Limb (tissue), 2 donors: ENCODE measurements around the gene GPLD1.
"Not testable (repeated sequence)": the region's sequence is repeated elsewhere in the genome, so short reads cannot be mapped to it uniquely, and the experiment has no call there.

Experiments
- DNase-seq, 2 donors: peaks; one replicate each; pipeline ENCODE4 v3.0.0-alpha.2; 2016; ENCODE audit errors: extremely low spot score in 2 of 2

GPLD1 gene, protein sequence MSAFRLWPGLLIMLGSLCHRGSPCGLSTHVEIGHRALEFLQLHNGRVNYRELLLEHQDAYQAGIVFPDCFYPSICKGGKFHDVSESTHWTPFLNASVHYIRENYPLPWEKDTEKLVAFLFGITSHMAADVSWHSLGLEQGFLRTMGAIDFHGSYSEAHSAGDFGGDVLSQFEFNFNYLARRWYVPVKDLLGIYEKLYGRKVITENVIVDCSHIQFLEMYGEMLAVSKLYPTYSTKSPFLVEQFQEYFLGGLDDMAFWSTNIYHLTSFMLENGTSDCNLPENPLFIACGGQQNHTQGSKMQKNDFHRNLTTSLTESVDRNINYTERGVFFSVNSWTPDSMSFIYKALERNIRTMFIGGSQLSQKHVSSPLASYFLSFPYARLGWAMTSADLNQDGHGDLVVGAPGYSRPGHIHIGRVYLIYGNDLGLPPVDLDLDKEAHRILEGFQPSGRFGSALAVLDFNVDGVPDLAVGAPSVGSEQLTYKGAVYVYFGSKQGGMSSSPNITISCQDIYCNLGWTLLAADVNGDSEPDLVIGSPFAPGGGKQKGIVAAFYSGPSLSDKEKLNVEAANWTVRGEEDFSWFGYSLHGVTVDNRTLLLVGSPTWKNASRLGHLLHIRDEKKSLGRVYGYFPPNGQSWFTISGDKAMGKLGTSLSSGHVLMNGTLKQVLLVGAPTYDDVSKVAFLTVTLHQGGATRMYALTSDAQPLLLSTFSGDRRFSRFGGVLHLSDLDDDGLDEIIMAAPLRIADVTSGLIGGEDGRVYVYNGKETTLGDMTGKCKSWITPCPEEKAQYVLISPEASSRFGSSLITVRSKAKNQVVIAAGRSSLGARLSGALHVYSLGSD

DNA sequence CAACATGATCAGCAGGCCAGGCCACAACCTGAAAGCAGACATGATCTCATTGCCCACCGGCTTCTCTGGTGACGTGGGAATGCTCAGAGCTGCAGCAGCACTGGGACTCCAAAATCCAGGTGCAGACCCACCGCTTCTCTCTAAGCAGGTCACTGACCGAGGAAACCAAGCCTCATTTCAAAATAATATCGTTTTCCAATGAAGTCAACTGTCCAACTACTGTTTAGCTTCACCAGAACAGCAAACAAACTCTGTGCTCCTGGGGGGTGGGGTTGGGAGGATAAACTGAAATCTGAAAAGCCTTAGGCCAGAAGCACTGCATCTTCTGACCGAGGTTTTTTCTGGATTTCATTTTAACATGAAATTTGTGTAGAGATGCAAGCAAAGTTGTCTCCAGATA is at the start of gene GPLD1:
GPLD1 (minus strand) TSS at position 109 of the 400 bp plus-strand sequence; CDS start at position 42, 67 bp downstream.
- DNase-seq, result no peak

DNA sequence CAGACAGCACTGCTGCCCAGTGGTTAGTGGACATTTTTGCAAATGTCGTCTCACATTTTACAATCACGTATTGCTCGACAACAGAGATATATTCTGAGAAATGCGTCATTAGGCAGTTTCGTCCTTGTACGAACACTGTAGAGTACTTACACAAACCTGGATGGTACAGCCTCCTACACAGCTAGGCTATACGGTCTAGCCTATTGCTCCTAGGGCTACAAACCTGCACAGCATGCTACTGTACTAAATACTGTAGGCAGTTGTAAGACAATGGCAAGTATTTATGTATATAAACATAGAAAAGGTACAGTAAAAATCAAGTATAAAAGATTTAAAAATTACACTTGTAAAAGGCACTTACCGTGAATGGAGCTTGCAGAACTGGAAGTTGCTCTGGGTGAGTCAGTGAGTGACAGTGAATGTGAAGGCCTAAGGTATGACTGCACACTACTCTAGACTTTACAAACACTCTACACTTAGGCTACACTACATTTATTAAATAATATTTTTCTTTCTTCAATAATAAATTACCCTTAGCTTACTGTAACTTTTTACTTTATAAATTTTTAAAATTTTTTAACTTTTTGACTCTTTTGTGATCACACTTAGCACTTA is 48.5 kb upstream of the GPLD1 start:
- DNase-seq, result no peak

DNA sequence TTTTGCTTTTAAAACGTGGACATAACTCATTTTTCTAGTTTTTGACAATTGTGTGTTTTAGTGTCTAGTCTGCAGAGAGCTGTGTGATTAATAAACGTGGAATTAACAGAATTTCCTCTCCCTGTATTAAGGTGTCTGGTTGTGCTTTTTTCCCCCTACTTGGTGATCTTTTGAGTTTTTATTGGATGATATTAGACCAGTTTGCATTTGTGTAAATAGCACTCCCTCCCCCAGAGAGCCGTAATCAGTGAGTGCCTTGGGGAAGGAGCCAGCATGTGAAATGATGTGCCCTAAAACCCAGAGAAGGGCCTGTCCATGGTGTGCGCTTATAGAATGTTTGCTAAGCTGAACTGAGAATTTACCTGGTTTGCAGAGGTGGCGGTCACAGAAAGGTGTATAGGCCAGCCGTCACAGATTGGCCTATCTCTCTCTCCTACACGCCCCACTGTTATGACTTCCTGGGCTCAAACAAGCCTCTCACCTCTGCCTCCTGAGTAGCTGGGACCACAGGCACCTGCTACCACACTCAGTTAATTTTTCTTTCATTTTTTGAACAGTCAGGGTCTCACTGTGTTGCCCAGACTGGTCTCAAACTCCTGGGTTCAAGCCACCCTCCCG is 47.8 kb upstream of the GPLD1 start:
- no peak for DNase-seq

DNA sequence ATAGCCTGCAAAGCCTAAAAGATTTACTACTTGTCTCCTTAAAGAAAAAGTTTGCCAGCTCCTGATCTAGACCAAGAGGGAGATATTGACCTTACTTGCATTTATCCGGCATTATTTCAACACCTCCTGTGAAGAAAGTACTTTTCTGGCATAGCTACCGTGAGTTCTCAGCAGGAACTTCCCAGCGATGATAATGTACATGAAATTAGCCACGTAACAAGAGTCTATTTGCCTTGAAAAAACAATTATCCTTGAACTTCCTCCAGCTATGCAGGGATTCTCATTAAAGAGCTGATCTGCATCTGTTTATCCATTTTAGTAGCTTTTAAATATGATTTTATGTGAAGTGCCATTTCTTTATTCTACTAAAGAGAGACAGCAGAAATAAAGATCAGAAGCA is 47.1 kb upstream of the GPLD1 start:
- DNase-seq, result no peak

DNA sequence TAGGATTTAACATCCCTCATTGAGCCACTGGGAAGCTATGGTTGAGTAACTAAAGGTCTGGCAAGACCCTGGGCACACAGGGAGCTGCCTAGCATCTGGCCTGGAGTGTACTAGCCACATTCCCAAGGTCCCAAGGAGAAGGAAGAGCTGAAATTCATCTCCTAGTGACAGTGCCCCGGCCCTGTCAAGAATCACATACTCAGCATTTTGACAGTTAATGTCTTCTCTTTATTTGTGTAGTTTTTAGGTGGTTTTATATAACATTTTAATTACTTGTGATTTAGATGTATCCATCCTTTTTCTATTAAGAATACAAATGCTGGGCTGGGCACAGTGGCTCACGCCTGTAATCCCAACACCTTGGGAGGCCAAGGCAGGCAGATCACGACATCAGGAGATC is 45.8 kb upstream of the GPLD1 start:
- DNase-seq, result no peak

DNA sequence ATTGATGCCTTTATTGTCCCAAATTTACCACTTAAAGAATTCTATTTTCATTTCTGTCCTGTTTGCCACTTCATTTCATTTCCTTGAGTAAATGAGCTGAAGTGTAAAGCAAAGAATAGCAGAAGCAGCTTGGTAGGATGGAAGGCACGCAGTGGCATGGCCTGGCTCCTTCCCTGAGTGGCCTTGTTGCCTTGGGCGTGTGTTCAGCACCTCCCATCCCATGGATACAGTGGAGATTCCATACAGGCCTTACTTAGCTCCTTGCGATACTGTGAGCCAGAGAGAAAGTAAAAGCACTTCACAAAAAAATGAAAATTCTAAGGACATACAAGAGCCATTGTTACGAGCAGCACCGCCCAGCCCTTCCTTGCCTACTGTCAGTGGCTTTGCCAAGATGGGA is 45.0 kb upstream of the GPLD1 start:
- no peak for DNase-seq

DNA sequence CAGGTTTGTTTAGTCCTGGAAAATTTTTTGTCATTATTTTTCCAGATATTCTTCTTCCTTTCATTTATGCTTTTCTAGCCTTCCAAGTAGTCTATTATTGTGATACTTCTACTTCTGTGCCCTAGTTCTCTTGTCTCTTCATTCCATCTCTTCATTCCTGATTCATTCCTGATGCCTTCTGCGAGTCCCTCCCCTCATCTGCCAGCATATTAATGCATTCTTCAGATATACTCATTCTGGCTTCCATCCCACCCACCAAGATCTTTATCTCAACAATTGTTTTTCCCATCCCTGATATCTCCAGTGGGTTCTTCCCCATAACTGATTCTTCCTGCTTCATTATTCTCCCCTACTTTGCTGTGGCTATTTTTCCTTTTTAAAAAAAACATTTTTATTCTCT is 40.6 kb upstream of the GPLD1 start:
- no peak for DNase-seq

DNA sequence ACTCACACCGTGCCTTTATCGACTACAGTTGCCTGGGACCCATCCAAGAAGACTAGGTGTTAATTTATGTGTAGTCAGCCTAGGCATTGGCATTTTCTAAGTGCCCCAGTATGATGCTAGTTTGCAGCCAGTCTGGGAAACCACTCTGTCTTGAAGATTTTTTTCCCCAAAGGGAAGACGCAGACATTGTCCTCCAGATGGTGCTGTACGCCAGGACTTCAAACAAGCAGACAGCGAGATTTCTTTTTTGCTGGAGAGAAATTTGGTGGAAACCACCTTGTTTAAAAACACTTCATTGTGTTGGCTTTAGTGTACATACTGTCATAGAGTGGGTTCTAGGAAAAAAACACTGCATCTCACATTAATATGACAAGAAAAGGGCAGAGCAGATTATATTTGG is 35.4 kb upstream of the GPLD1 start:
- DNase-seq, result peak; percentile 7 to 36

DNA sequence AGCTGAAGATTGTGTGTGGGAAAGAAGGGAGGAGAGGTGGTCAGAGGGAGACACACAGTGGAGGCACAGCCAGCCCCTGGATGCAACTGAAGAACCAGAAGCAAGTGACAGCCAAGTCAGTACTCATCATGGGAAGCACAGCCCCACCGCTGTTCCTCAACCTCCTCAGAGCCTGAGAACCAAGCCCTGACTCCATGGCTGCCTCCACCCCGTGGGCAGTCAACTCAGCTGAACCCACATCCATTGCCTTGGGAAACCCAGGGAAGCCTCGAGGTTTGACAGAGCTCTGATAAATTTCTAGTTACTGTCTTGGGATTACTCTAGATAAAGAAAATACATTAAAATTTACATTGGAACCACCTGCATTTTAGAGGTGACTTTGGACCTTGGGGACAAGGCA is 35.0 kb upstream of the GPLD1 start:
- no peak for DNase-seq

DNA sequence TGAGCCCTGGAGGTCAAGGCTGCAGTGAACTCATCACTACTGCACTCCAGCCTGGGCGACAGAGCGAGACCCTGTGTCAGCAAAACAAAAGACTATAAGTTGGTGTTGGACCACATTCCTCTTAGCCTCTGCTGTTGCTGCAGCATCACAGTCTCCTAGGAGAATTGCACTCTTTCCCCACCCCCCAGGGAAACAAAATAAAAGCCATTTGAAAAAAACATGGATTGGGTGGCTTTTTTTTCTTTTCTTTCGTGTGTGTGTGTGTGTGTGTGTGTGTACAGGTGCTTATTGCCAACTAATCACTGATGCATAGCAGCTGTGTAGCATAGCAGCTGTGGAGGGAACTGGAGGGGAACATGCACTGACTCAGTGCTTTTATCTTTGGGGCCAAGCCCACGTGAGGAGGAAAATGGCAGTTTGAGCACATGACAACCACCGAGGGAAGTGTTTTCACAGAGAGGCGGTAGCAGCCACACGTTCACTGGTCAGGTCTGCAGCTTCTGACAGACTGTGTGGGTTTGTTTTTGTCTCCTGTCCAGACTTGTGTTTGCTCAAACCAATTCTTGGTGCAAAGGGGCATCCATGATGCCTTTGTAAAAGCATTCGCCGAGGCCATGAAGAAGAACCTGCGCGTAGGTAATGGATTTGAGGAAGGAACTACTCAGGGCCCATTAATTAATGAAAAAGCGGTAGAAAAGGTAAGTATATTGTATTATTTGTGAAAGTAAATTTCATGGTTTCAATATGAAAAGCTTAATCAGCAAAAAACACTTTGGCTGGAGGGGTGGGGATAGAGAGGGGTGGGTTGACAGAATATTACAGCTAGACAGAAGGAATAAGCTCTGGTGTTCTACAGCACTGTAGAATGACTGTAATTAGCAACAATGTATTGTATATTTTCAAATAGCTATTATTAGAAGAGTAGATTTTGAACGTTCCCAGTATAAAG is 33.1 kb upstream of the GPLD1 start:
- DNase-seq, result no peak

DNA sequence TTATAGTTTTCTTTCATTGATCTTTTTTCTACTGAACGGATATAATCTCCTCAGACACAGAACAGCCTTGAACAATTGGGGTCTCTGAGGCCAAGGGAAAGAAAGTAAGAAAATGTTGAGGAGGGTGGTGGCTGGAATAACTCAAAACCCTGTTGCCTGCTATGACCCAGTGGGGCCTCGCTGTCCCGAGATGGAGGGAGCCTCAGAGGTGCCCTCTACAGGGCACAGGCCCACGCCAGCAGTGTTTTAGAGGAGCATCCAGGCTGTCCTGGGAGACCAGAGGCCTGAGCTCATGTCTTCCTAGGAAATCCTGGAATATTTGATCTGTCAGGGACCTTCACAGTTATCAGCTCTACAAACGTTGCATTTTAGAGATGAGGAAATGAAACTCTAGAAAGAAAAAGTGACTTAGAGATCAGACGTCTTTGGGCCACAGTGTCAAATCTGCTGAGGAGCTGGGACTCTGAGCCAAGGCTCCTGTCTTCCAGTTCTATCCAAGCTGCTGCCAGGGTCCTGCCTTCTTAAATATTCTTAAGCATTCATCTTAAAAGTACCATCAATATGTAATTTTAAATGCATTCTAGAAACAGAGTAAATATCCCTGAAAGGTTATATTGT is 31.7 kb upstream of the GPLD1 start:
- no peak for DNase-seq

DNA sequence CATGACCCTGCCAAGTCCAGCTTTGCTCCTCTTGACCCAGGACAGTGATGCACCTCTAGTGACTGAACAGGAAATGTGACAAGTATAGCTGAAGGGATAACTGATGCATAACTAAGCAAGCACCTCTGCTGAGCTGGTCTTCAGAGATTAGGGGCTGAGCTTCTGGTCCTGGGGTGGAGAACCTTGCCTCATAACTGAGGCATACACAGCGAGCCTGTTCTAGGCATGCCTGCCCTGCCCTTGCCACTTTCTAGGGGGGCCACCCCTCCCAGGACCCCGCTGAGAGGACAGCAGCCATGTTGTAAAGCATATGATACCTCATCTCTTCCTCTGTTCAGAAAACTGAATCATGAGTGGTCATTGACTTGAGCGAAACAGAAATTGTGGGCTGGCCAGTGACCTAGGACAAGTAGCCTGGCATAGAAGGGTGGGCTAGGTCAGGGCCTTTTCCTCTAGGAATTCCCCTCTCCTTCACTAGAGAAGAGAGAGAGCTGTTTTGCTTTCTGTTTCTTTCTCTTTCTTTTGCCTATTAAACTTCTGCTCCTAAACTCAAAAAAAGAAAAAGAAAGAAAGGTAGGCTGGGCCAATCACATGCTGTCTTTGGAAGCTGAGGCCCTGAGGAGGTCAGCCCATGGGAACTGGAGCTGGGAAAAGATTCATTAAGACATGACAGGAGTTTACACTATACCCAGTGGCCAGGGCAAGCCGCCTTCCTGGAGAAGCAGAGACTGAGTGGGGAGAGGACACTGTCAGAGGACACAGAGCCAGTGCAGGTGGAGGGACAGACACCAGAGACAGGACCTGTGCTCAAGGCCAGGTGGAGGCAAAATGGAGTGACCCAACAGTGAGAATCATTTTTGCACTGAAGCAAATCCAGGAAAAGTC is 28.5 kb upstream of the GPLD1 start:
- DNase-seq, result no peak

DNA sequence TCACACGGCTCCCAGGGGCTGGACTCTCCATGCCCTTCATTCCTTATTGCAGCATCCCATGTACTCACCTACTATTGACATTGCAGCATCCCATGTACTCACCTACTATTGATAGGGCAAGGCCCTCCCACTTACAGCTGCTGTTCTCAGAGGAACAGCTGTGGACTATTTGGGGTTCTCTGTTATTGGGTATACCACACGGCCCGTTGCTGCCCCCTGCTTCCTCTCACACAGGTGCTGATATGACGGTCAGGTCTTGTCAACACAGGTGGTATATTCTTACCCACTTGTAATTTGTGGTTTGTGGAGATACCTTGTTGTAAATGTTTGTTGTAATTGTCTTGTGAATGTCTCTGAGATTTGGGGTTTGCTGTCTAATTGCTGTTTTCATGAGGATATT is 24.2 kb upstream of the GPLD1 start:
- no peak for DNase-seq

DNA sequence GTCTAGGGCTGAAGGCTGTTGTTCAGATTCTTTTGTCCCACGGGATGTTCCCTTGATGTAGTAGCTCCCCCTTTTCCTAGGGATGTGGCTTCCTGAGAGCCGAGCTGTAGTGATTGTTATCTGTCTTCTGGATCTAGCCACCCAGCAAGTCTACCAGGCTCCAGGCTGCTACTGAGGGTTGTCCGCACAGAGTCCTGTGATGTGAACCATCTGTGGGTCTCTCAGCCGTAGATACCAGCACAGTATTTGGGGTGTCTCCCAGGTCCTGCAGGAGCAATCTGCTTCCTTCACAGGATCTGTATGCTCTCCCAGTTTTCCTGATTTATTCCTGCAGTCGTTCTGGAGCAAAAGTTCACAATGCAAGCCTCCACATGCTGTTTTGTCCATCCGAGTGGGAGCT is 22.6 kb upstream of the GPLD1 start:
- not testable (repeated sequence) for DNase-seq

DNA sequence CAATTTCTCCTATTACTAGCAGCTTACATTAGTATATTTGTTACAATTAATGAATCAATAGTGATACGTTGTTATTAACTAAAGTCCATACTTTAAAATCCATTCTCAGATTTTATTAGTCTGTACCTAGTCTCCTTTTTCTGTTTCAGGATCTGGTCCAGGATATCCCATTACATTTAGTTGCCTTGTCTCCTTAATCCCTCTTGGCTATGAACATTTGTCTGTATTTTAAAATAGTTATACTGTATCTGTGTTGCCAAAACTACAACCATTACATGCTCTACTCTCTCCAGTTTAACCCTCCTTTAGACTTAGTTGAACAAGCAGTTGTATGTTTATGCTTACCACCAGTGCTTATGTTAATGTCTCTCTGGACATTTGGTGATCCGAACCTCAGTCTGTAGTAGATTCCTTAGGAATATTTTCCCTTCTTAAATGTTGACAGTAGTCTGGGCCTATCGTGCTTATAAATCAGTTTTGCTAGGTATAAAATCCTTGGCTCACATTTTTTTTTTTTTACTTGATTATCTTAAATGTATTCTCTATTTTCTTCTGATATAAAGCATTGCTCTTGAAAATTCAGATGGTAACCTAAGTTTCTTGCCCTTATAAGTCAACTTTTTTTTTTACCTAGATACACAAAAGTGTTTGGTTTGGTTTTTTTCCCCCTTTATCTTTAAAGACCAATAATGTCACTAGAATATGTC is 17.6 kb upstream of the GPLD1 start:
- DNase-seq, result no peak

DNA sequence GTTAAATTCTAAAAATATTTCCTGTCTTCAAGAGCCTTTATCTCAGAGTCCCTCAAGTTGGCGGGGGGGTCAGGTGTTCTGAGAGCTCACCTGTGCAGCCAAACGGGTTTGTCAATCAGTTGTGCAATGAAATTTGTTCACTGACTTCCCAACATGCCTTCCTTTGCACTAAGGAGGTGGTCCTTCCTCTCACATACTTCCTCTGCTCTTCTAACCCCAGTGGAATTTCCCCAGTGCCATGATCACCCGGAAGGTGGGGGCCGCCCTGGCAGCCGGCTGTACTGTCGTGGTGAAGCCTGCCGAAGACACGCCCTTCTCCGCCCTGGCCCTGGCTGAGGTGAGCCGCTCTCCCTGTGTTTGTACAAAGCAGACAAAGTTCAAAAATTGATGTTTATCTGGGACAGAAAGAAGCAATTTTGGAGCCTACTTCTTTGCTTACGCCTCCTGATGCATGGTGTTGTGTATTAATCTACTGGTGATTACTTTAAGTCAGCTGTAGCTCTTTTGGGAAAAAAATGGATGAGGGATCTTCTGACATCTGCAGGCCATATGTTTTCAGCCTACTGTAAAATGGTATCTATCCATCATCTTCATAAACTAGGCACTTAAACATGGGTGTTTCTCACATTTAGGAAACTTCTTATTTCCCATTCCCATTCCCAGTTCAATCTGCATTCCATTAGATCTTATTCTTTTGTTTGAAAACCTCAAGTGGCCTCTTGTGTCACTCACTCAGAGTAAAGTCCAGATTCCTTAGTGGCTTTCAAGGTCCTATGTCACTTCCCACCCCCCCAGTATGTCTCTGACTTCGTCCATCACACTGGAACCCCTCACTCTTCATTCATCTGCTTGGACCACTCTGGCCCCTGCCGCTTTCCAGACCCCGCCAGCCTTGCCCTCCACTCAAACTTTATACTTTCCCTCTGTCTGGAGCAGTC is 15.5 kb upstream of the GPLD1 start:
- DNase-seq, result no peak

DNA sequence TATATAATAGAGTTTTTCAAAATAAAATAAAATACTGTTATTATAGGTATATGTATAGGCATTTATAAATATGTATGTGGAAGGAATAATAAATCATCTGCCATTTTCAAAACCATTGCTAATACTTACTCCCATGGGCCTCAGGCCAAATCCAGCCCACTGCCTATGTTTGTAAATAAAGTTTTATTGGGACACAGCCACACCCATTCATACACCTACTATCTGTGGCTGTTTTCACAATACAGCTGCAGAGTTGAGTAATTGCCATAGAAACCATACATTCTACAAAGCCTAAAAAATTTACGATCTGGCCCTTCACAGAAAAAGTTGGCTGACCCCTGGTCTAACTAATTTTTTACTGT is 14.9 kb upstream of the GPLD1 start:
- no peak for DNase-seq

DNA sequence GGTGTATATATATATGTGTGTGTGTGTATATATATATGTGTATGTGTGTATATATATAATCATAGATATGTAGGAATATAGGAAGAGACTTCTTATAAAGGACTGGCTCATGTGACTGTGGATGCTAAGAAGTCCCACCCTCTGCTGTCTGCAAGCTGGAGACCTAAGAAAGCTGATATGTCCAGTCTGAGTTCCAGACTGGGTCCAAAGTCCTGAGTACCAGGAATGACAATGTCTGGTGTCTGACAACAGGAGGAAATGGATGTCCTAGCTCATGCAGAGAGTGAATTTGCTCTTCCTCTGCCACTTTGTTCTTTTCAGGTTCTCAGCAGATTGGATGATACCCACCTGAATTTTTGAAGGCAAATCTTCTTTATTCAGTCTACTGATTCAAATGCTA is 12.5 kb upstream of the GPLD1 start:
- DNase-seq, result no peak
